Neural cell (in vitro differentiated cells): ENCODE data around the gene B4GALT5. TPM values are rescaled to one million over a fixed set of nuclear protein-coding genes. Genes with fewer than 3 reads are reported as not detected.

Source experiments
- H2AFZ ChIP-seq: fragments of 200-600, 300-800 bp; sonication (generic), shearing (Covaris generic); 2 replicates; pipeline ENCODE4 v1.6.0; 2014; ENCODE audit warnings: low read depth, mild to moderate bottlenecking, antibody characterized with exemption, low read length, moderate library complexity
- H3F3A ChIP-seq: fragments of 200-600 bp; shearing (Covaris generic); 2 replicates; pipeline ENCODE4 v1.6.1; 2016; ENCODE audit warnings: mild to moderate bottlenecking, moderate library complexity, mixed read lengths, antibody characterized with exemption, low read length; ENCODE audit not compliant: insufficient read depth, poor library complexity, severe bottlenecking
- H3K27ac ChIP-seq: fragments of 200-600, 300-800 bp; sonication (generic), shearing (Covaris generic); 2 replicates; pipeline ENCODE4 v1.5.1; 2014; ENCODE audit warnings: mild to moderate bottlenecking, low read length, moderate library complexity
- H3K27me3 ChIP-seq: fragments of 300-800, 200-600 bp; sonication (generic), shearing (Covaris generic); 2 replicates; pipeline ENCODE4 v1.6.0; 2014; ENCODE audit warnings: mild to moderate bottlenecking, low read depth, low read length, moderate library complexity; ENCODE audit not compliant: insufficient read depth
- H3K36me3 ChIP-seq: fragments of 300-800, 200-600 bp; sonication (generic), shearing (Covaris generic); 2 replicates; pipeline ENCODE4 v1.5.1; 2014; ENCODE audit warnings: mild to moderate bottlenecking, antibody characterized with exemption, low read length, moderate library complexity; ENCODE audit not compliant: insufficient read depth
- H3K4me2 ChIP-seq: fragments of 300-800, 200-600 bp; sonication (generic), shearing (Covaris generic); 2 replicates; pipeline ENCODE4 v1.6.0; 2014; ENCODE audit warnings: mild to moderate bottlenecking, low read length
- H3K4me3 ChIP-seq: fragments of 300-800, 200-600 bp; sonication (generic), shearing (Covaris generic); 2 replicates; pipeline ENCODE4 v1.5.1; 2014; ENCODE audit warnings: mild to moderate bottlenecking, low read length, moderate library complexity
- H3K79me2 ChIP-seq: fragments of 200-600 bp; shearing (Covaris generic); replicated peaks from 2 replicates; pipeline ENCODE4 v1.6.0; 2014; ENCODE audit warnings: mild to moderate bottlenecking, low read length, moderate library complexity; ENCODE audit not compliant: insufficient read depth
- H3K9ac ChIP-seq: fragments of 300-800, 200-600 bp; sonication (generic), shearing (Covaris generic); 2 replicates; pipeline ENCODE4 v1.6.1; 2016; ENCODE audit warnings: mild to moderate bottlenecking, low read length, mixed read lengths
- H3K9me2 ChIP-seq: fragments of 200-600 bp; shearing (Covaris generic); 2 replicates; pipeline ENCODE4 v1.6.1; 2016; ENCODE audit warnings: mild to moderate bottlenecking, low read length, mixed read lengths; ENCODE audit not compliant: insufficient read depth
- H3K9me3 ChIP-seq: fragments of 200-600, 300-800 bp; sonication (generic), shearing (Covaris generic); 2 replicates; pipeline ENCODE4 v1.6.1; 2016; ENCODE audit warnings: mild to moderate bottlenecking, mixed run types, low read length, moderate library complexity, mixed read lengths
- H4K20me1 ChIP-seq: fragments of 200-600 bp; shearing (Covaris generic); 2 replicates; pipeline ENCODE4 v1.6.1; 2016; ENCODE audit warnings: mild to moderate bottlenecking, mixed run types; ENCODE audit not compliant: insufficient read depth
- EP300 ChIP-seq: fragments of 450-650 bp; conservative IDR thresholded peaks from 2 replicates; pipeline ENCODE4 v1.6.1; 2014; ENCODE audit warnings: antibody characterized with exemption, mild to moderate bottlenecking, moderate library complexity; ENCODE audit not compliant: poor library complexity, severe bottlenecking
- EZH2 ChIP-seq: fragments of 200-600, 300-800 bp; shearing (Covaris generic), sonication (generic); IDR thresholded peaks from 2 replicates; pipeline ENCODE4 v1.6.1; 2014; ENCODE audit warnings: antibody characterized with exemption, low read length, borderline replicate concordance, mild to moderate bottlenecking; ENCODE audit not compliant: insufficient read depth, poor library complexity, severe bottlenecking
- MXI1 ChIP-seq: fragments of 450-650 bp; conservative IDR thresholded peaks from 2 replicates; pipeline ENCODE4 v1.6.1; 2014; ENCODE audit warnings: antibody characterized with exemption, mild to moderate bottlenecking; ENCODE audit not compliant: poor library complexity, severe bottlenecking
- POLR2AphosphoS5 ChIP-seq: IDR thresholded peaks from 2 replicates; pipeline ENCODE4 v1.6.1; 2012
- RAD21 ChIP-seq: fragments of 450-650 bp; conservative IDR thresholded peaks from 2 replicates; pipeline ENCODE4 v1.6.1; 2014; ENCODE audit warnings: antibody characterized with exemption, mild to moderate bottlenecking, moderate library complexity
- REST ChIP-seq: IDR thresholded peaks from 2 replicates; pipeline ENCODE4 v1.6.1; 2012; ENCODE audit warnings: borderline replicate concordance
- SMC3 ChIP-seq: fragments of 450-650 bp; conservative IDR thresholded peaks from 2 replicates; pipeline ENCODE4 v1.6.1; 2014; ENCODE audit warnings: antibody characterized with exemption, mild to moderate bottlenecking, moderate library complexity; ENCODE audit not compliant: poor library complexity
- TAF1 ChIP-seq: IDR thresholded peaks from 2 replicates; pipeline ENCODE4 v1.6.1; 2012; ENCODE audit warnings: low read depth
- polyA plus RNA-seq: library from polyadenylated mRNA; depleted of rRNA; stranded (reverse); fragments of >200 nt; gene quantifications from 2 replicates; pipeline ENCODE4 v1.2.3, GENCODE V29; 2014
- TF ChIP-seq, protein P1 (sequence below): fragments of 450-650 bp; IDR thresholded peaks from 2 replicates; pipeline ENCODE4 v1.5.1; 2014; ENCODE audit warnings: antibody characterized with exemption, mild to moderate bottlenecking, moderate library complexity; ENCODE audit not compliant: poor library complexity, severe bottlenecking

B4GALT5 gene
- polyA plus RNA-seq, 1 donor from 2014 or later = 34.7 TPM

- no peaks in the 10 kb centered on the region for H3K9me3 ChIP-seq
- no peak overlapping the region for H3K4me2 ChIP-seq
- no peak overlapping the region for H3K27ac ChIP-seq
- H4K20me1 ChIP-seq = no peaks in the 10 kb centered on the region
- no peak overlapping the region for H3K4me3 ChIP-seq
- TF ChIP-seq, protein P1, sequence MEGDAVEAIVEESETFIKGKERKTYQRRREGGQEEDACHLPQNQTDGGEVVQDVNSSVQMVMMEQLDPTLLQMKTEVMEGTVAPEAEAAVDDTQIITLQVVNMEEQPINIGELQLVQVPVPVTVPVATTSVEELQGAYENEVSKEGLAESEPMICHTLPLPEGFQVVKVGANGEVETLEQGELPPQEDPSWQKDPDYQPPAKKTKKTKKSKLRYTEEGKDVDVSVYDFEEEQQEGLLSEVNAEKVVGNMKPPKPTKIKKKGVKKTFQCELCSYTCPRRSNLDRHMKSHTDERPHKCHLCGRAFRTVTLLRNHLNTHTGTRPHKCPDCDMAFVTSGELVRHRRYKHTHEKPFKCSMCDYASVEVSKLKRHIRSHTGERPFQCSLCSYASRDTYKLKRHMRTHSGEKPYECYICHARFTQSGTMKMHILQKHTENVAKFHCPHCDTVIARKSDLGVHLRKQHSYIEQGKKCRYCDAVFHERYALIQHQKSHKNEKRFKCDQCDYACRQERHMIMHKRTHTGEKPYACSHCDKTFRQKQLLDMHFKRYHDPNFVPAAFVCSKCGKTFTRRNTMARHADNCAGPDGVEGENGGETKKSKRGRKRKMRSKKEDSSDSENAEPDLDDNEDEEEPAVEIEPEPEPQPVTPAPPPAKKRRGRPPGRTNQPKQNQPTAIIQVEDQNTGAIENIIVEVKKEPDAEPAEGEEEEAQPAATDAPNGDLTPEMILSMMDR = no peak
- TF ChIP-seq POLR2AphosphoS5 = no peak
- TF ChIP-seq EZH2 = no peak
- TF ChIP-seq REST = no peak
- TF ChIP-seq SMC3 = no peak
- TF ChIP-seq EP300 = no peak
- no peak for TF ChIP-seq MXI1
- TF ChIP-seq TAF1 = no peak
- no peak for TF ChIP-seq RAD21
- H3K79me2 ChIP-seq = no peaks in the 10 kb centered on the region
- H3K9me2 ChIP-seq = no peaks in the 10 kb centered on the region
- H3K36me3 ChIP-seq = no peaks in the 10 kb centered on the region
- no peaks in the 10 kb centered on the region for H3K27me3 ChIP-seq
- no peak overlapping the region for H2AFZ ChIP-seq
- H3F3A ChIP-seq = no peaks in the 10 kb centered on the region
- H3K9ac ChIP-seq = no peak overlapping the region
These were observed 120.1 kb downstream of the B4GALT5 start for GRCh38 chr20:49593466-49594142.

- Histone ChIP-seq H2AFZ (no peak overlapping the region), H3K27ac (no peak overlapping the region), H3K36me3 (no peaks in the 10 kb centered on the region), H4K20me1 (no peaks in the 10 kb centered on the region), H3K4me2 (no peak overlapping the region), H3K79me2 (no peaks in the 10 kb centered on the region), H3K9me3 (no peaks in the 10 kb centered on the region), H3K27me3 (no peaks in the 10 kb centered on the region), H3K9me2 (no peaks in the 10 kb centered on the region), H3F3A (no peaks in the 10 kb centered on the region), H3K4me3 (no peak overlapping the region), H3K9ac (no peak overlapping the region)
- TF ChIP-seq, protein P1 = no peak
- TF ChIP-seq POLR2AphosphoS5 (no peak), EZH2 (no peak), RAD21 (no peak), TAF1 (no peak), REST (no peak), MXI1 (no peak), SMC3 (no peak), EP300 (no peak)
These were observed 121.6 kb downstream of the B4GALT5 start for GRCh38 chr20:49592120-49592519.
